Panc1 (cell line): Measurements from ENCODE around the gene SYCE3. TPM values are rescaled to one million over a fixed set of nuclear protein-coding genes. Genes with fewer than 3 reads are reported as not detected.

Source experiments
- ATAC-seq: fragments of 200-7000 bp; cut with Tn5 transposase; 2 replicates; pipeline ENCODE4 v1.9.1; 2020; ENCODE audit warnings: mild to moderate bottlenecking, moderate library complexity
- BruUV-seq: library from RNA; stranded (reverse); fragments of 400-500 nt; replicated peaks from 2 replicates; lab custom pipeline; 2021; lab: Mats Ljungman, UMichigan
- CTCF ChIA-PET: fragments of 300-600 bp; sonication (Branson Sonifier 250); formaldehyde crosslinking; loops from one replicate; lab custom pipeline; 2022; ENCODE audit warnings: antibody characterized with exemption; lab: Charles Lee
- POLR2A ChIA-PET: fragments of 300-600 bp; sonication (Branson Sonifier 250); formaldehyde crosslinking; loops from one replicate; lab custom pipeline; 2022; ENCODE audit warnings: antibody characterized with exemption; lab: Charles Lee
- DNase-seq: peaks from one replicate; pipeline ENCODE4 v3.0.0-alpha.2; 2010; ENCODE audit warnings: low read depth, low spot score
- H3K27ac ChIP-seq: 2 replicates; pipeline ENCODE4 v1.5.1; 2011; ENCODE audit warnings: mild to moderate bottlenecking, low read length, inconsistent platforms
- H3K27me3 ChIP-seq: fragments of 200-500 bp; sonication (Bioruptor generic); 2 replicates; pipeline ENCODE4 v1.6.0; 2014; ENCODE audit warnings: low read length, inconsistent platforms; ENCODE audit not compliant: control insufficient read depth, insufficient read depth
- H3K36me3 ChIP-seq: fragments of 200-500 bp; sonication (Bioruptor generic); 2 replicates; pipeline ENCODE4 v1.5.1; 2014; ENCODE audit warnings: inconsistent platforms, mild to moderate bottlenecking, low read length, moderate library complexity; ENCODE audit not compliant: control insufficient read depth, insufficient read depth
- H3K4me1 ChIP-seq: 2 replicates; pipeline ENCODE4 v1.5.1; 2011; ENCODE audit warnings: inconsistent platforms, mild to moderate bottlenecking, low read length, moderate library complexity; ENCODE audit not compliant: control insufficient read depth, insufficient read depth
- H3K4me3 ChIP-seq, 2 experiments: 2 replicates each; pipeline ENCODE4 v1.5.1; 2011 to 2012; ENCODE audit warnings: low read depth in 2 of 2, low read length in 2 of 2, mild to moderate bottlenecking in 2 of 2, inconsistent platforms in 1 of 2, moderate library complexity in 1 of 2
- H3K9me3 ChIP-seq: fragments of 200-500 bp; sonication (Bioruptor generic); 2 replicates; pipeline ENCODE4 v1.5.1; 2014; ENCODE audit warnings: low read depth, mild to moderate bottlenecking, inconsistent platforms, low read length, moderate library complexity; ENCODE audit not compliant: control insufficient read depth, insufficient read depth
- POLR2AphosphoS5 ChIP-seq: IDR thresholded peaks from 2 replicates; pipeline ENCODE4 v1.6.1; 2012; ENCODE audit warnings: mild to moderate bottlenecking, low read depth, low read length, moderate library complexity
- SIN3A ChIP-seq: IDR thresholded peaks from 2 replicates; pipeline ENCODE4 v1.6.1; 2012; ENCODE audit warnings: low read depth, mild to moderate bottlenecking, low read length, moderate library complexity, borderline replicate concordance; ENCODE audit not compliant: insufficient read depth
- TCF7L2 ChIP-seq: IDR thresholded peaks from 2 replicates; pipeline ENCODE4 v1.6.1; 2011; ENCODE audit warnings: mild to moderate bottlenecking, low read depth, low read length, inconsistent platforms
- in situ Hi-C: cut with HindIII; loops from 2 replicates; pipeline ENCODE4 v1.10.0; 2016; ENCODE audit warnings: low sequenced_read_pairs, low pct_unique_long_range_greater_than_20kb
- intact Hi-C: fragments of 100-400 bp; cut with micrococcal nuclease; formaldehyde crosslinking; loops from one replicate; pipeline ENCODE4 v1.10.0; 2022; ENCODE audit not compliant: unreplicated experiment
- total RNA-seq: library from RNA; stranded (reverse); gene quantifications from one replicate; pipeline ENCODE4 v1.2.1, GENCODE V29; 2021; ENCODE audit not compliant: unreplicated experiment
- TF ChIP-seq, protein P1 (sequence below), 2 experiments: IDR thresholded peaks; 2 replicates each; pipeline ENCODE4 v1.6.1; 2011 to 2012; ENCODE audit warnings: low read depth in 2 of 2, control low read depth in 1 of 2, low read length in 1 of 2, mild to moderate bottlenecking in 1 of 2, moderate library complexity in 1 of 2; ENCODE audit not compliant: insufficient read depth in 1 of 2
- TF ChIP-seq, protein P2 (sequence below): fragments of 450-650 bp; IDR thresholded peaks from 2 replicates; pipeline ENCODE4 v1.5.1; 2017; ENCODE audit warnings: mild to moderate bottlenecking

SYCE3 gene
- total RNA-seq, 1 experiment from 2014 or later = not detected

- TF ChIP-seq SIN3A (no peak), POLR2AphosphoS5 (no peak), TCF7L2 (no peak)
- TF ChIP-seq, protein P1, sequence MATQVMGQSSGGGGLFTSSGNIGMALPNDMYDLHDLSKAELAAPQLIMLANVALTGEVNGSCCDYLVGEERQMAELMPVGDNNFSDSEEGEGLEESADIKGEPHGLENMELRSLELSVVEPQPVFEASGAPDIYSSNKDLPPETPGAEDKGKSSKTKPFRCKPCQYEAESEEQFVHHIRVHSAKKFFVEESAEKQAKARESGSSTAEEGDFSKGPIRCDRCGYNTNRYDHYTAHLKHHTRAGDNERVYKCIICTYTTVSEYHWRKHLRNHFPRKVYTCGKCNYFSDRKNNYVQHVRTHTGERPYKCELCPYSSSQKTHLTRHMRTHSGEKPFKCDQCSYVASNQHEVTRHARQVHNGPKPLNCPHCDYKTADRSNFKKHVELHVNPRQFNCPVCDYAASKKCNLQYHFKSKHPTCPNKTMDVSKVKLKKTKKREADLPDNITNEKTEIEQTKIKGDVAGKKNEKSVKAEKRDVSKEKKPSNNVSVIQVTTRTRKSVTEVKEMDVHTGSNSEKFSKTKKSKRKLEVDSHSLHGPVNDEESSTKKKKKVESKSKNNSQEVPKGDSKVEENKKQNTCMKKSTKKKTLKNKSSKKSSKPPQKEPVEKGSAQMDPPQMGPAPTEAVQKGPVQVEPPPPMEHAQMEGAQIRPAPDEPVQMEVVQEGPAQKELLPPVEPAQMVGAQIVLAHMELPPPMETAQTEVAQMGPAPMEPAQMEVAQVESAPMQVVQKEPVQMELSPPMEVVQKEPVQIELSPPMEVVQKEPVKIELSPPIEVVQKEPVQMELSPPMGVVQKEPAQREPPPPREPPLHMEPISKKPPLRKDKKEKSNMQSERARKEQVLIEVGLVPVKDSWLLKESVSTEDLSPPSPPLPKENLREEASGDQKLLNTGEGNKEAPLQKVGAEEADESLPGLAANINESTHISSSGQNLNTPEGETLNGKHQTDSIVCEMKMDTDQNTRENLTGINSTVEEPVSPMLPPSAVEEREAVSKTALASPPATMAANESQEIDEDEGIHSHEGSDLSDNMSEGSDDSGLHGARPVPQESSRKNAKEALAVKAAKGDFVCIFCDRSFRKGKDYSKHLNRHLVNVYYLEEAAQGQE (IDR thresholded peaks at IDR 0.05; ENCODE audit: insufficient read depth in 1 of 2, low read depth in 2 of 2, low read length in 1 of 2) = no peak
- TF ChIP-seq, protein P2, sequence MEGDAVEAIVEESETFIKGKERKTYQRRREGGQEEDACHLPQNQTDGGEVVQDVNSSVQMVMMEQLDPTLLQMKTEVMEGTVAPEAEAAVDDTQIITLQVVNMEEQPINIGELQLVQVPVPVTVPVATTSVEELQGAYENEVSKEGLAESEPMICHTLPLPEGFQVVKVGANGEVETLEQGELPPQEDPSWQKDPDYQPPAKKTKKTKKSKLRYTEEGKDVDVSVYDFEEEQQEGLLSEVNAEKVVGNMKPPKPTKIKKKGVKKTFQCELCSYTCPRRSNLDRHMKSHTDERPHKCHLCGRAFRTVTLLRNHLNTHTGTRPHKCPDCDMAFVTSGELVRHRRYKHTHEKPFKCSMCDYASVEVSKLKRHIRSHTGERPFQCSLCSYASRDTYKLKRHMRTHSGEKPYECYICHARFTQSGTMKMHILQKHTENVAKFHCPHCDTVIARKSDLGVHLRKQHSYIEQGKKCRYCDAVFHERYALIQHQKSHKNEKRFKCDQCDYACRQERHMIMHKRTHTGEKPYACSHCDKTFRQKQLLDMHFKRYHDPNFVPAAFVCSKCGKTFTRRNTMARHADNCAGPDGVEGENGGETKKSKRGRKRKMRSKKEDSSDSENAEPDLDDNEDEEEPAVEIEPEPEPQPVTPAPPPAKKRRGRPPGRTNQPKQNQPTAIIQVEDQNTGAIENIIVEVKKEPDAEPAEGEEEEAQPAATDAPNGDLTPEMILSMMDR = no peak
- CTCF ChIA-PET = no interaction called here
- Histone ChIP-seq H3K36me3 (no peaks in the 10 kb centered on the region), H3K9me3 (no peaks in the 10 kb centered on the region), H3K27me3 (no peaks in the 10 kb centered on the region), H3K4me1 (peaks cover 14% of the 10 kb centered on the region), H3K4me3 (no peak overlapping the region), H3K27ac (no peak overlapping the region)
- POLR2A ChIA-PET = no interaction called here
- ATAC-seq (no peak), DNase-seq (no peak)
- no TSS peak for BruUV-seq
- intact Hi-C loops (no loop called here), in situ Hi-C loops (no loop called here)
Observed at GRCh38 chr22:50548040-50548920, 14.4 kb downstream of the SYCE3 start.

DNA sequence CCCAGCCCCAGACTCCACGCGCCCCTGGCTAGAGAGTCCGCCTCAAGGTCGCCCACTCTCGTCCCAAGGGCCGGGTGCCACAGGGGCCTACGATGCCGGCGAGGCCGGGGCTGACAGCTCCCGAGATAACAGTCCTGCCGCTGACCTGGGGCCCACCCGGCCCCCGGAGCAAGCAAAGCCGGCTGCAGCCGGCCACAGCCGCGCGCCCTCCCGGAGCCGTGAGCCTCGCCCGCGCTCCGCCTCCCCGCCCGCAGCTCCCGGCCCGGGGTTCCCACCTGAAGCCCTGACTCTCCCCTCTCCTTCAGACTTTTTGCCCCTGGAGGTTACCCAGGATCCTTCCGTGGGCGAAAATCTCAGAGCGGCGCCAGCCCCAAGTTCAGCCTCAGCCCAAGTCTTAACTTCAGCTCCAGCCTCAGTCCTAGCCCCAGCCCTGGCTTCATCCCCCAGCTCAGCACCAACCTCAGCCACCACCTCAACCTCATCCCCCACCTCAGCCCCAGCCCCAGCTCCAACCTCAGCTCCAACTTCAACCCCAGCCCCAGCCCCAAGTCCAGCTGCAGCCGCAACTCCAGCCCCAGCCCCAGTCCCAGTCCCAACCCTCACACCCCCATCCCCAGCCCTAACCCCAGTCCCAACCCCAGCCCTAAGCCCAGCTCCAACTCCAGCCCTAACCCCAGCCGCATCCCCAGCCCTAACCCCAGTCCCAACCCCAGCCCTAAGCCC lies 15.3 kb downstream of the SYCE3 start:
- in situ Hi-C loops = no loop called here

More for the DNA sequence above, 15.3 kb downstream of the SYCE3 start:
- no peak for ATAC-seq
- Histone ChIP-seq H3K36me3 (no peaks in the 10 kb centered on the region), H3K4me1 (peaks cover 14% of the 10 kb centered on the region), H3K27me3 (no peaks in the 10 kb centered on the region), H3K27ac (no peak overlapping the region), H3K4me3 (no peak overlapping the region), H3K9me3 (no peaks in the 10 kb centered on the region)
- no peak for DNase-seq
- TF ChIP-seq, protein P1 (IDR thresholded peaks at IDR 0.05; ENCODE audit: insufficient read depth in 1 of 2, low read depth in 2 of 2, low read length in 1 of 2) = no peak
- TF ChIP-seq TCF7L2 (no peak), SIN3A (no peak)
- TF ChIP-seq, protein P2 = no peak
- ChIA-PET CTCF (no interaction called here), POLR2A (no interaction called here)
- intact Hi-C loops = no loop called here
- BruUV-seq = no TSS peak
